HCT116 (cell line): ENCODE data around the gene ASCL5.

Experiments
- CTCF ChIP-seq, 3 experiments: fragments of 200-600 bp in 1 of 3; sonication (generic) in 1 of 3; IDR thresholded peaks in 2 of 3; conservative IDR thresholded peaks in 1 of 3; 2 replicates each; pipeline ENCODE4 v1.5.1; 2012 to 2017; ENCODE audit warnings: low read depth in 2 of 3, low read length in 2 of 3, antibody characterized with exemption in 1 of 3, borderline replicate concordance in 1 of 3, control low read depth in 1 of 3, mild to moderate bottlenecking in 1 of 3, mixed read lengths in 1 of 3, mixed run types in 1 of 3, moderate library complexity in 1 of 3; ENCODE audit not compliant: insufficient read depth in 1 of 3
- EZH2 ChIP-seq: fragments of 200-600 bp; sonication (generic); IDR thresholded peaks from 2 replicates; pipeline ENCODE4 v1.6.1; 2017; ENCODE audit warnings: antibody characterized with exemption, mixed run types
- EZH2phosphoT487 ChIP-seq: fragments of 200-600 bp; IDR thresholded peaks from 2 replicates; pipeline ENCODE4 v1.6.1; 2018; ENCODE audit warnings: antibody characterized with exemption, borderline replicate concordance
- JUND ChIP-seq: IDR thresholded peaks from 2 replicates; pipeline ENCODE4 v1.6.1; 2012
- POLR2A ChIP-seq: IDR thresholded peaks from 2 replicates; pipeline ENCODE4 v1.7.0; 2011; ENCODE audit warnings: borderline replicate concordance; ENCODE audit not compliant: insufficient read depth, insufficient read length; ENCODE audit errors: extremely low read depth
- SRF ChIP-seq: IDR thresholded peaks from 2 replicates; pipeline ENCODE4 v1.6.1; 2012; ENCODE audit warnings: low read depth

DNA sequence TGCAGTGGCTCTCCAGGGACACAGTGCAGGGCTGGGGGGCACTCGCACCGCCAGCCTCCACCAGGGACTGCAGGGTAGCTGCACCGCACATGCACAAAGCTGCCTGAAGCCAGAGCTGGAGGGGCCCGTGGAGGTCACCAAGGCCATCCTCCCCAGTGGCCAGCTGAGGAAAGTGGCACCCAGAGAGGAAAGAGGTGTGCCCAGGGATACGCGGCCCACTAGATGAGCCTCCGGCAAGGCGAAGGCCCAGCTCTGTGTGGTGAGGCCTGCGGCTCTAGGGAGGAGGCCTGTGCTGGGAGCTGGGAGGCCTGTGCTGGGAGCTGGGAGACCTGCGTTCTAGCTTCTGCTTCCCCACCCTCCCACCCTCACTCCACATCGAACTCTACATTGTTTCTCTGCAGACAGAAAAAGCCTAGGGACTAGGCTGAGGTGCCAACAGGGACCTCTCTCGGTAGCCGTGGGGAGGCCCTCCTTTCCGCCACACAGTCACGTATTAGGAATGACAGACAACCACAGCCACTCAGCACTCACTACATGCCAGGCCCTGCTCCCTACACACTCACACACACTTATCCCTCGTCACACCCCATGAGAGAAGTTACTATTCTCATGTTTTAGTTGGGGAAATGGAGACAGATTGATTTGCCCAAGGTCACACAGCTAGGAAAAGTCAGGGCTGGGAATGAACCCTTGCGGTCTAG lies 921 bp upstream of the ASCL5 start:
- TF ChIP-seq JUND (no peak), POLR2A (no peak), CTCF (IDR thresholded peaks at IDR 0.05 in 2 of 3, conservative IDR thresholded peaks at IDR 0.05 in 1 of 3; ENCODE audit: borderline replicate concordance in 1 of 3, insufficient read depth in 1 of 3, low read depth in 2 of 3, low read length in 2 of 3) (no peak), EZH2 (no peak), SRF (no peak), EZH2phosphoT487 (no peak)
